HepG2 (cell line): ENCODE measurements around the gene ZNF443. TPM values are rescaled to one million over a fixed set of nuclear protein-coding genes. Genes with fewer than 3 reads are reported as not detected.

Source experiments
- ATAC-seq: fragments of 200-7000 bp; cut with Tn5 transposase; 3 replicates; pipeline ENCODE4 v1.9.1; 2020; ENCODE audit warnings: mild to moderate bottlenecking, moderate library complexity
- BruUV-seq: library from RNA; stranded (reverse); fragments of 400-500 nt; replicated peaks from 2 replicates; lab custom pipeline; 2021; lab: Mats Ljungman, UMichigan
- CTCF ChIA-PET: fragments of 300-600 bp; formaldehyde crosslinking; extraction: SDS; loops from one replicate; lab custom pipeline; 2021; ENCODE audit warnings: low total read pairs, inconsistent platforms, low intra/inter-chr PET ratio; lab: Yijun Ruan, JAX
- POLR2A ChIA-PET: fragments of 350-600 bp; sonication (Branson Sonifier 250); formaldehyde crosslinking; loops from one replicate; lab custom pipeline; 2020; ENCODE audit warnings: antibody characterized with exemption, inconsistent platforms; lab: Yijun Ruan, JAX
- DNase-seq: peaks from one replicate; pipeline ENCODE4 v3.0.0-alpha.2; 2015; ENCODE audit warnings: low spot score
- FAIRE-seq: peaks from 3 replicates; lab custom pipeline; 2011; peaks lifted over from hg19 to GRCh38; lab: Jason Lieb, UNC
- H2AFZ ChIP-seq: one replicate; pipeline ENCODE4 v1.6.1; 2011; ENCODE audit warnings: low read length, inconsistent platforms
- H3K27ac ChIP-seq: fragments of 300-600 bp; 3 replicates; pipeline ENCODE4 v1.8.0; 2011; ENCODE audit warnings: mixed run types, mild to moderate bottlenecking, mixed read lengths, low read length, inconsistent platforms; ENCODE audit not compliant: insufficient read depth; ENCODE audit errors: extremely low read length
- H3K27me3 ChIP-seq, 2 experiments: fragments of 200-600 bp in 1 of 2; 2 replicates in 1 of 2; 3 replicates in 1 of 2; pipeline versions ENCODE4 v1.6.0 to v1.8.0; 2011; ENCODE audit warnings: low read length in 2 of 2, mild to moderate bottlenecking in 2 of 2, moderate library complexity in 2 of 2, inconsistent platforms in 1 of 2; ENCODE audit not compliant: insufficient read depth in 2 of 2, control insufficient read depth in 1 of 2
- H3K36me3 ChIP-seq, 2 experiments: fragments of 200-600 bp in 1 of 2; replicated peaks in 1 of 2; 2 replicates in 1 of 2; 3 replicates in 1 of 2; pipeline versions ENCODE4 v1.5.1 to v1.8.0; 2011; ENCODE audit warnings: low read length in 2 of 2, inconsistent platforms in 1 of 2; ENCODE audit not compliant: insufficient read depth in 2 of 2, control insufficient read depth in 1 of 2
- H3K4me1 ChIP-seq: 2 replicates; pipeline ENCODE4 v1.5.1; 2012; ENCODE audit warnings: low read length, inconsistent platforms; ENCODE audit not compliant: insufficient read depth
- H3K4me2 ChIP-seq: 2 replicates; pipeline ENCODE4 v1.6.0; 2011; ENCODE audit warnings: low read depth, low read length, inconsistent platforms
- H3K4me3 ChIP-seq, 3 experiments: fragments of 200-600 bp in 1 of 3; sonication (generic), shearing (Covaris generic) in 1 of 3; replicated peaks in 1 of 3; 2 replicates each; pipeline ENCODE4 v1.5.1; 2011 to 2016; ENCODE audit warnings: low read length in 3 of 3, inconsistent platforms in 2 of 3, low read depth in 2 of 3, mild to moderate bottlenecking in 2 of 3, control low read depth in 1 of 3, mixed read lengths in 1 of 3; ENCODE audit not compliant: insufficient read depth in 1 of 3
- H3K79me2 ChIP-seq: one replicate; pipeline ENCODE4 v1.6.1; 2011; ENCODE audit warnings: low read length, inconsistent platforms; ENCODE audit not compliant: insufficient read depth
- H3K9ac ChIP-seq: 2 replicates; pipeline ENCODE4 v1.6.0; 2011; ENCODE audit warnings: mild to moderate bottlenecking, low read depth, low read length, inconsistent platforms; ENCODE audit not compliant: insufficient read depth
- H3K9me3 ChIP-seq: 2 replicates; pipeline ENCODE4 v1.5.1; 2012; ENCODE audit warnings: mild to moderate bottlenecking, low read length
- H4K20me1 ChIP-seq: 2 replicates; pipeline ENCODE4 v1.6.0; 2011; ENCODE audit warnings: inconsistent platforms, mild to moderate bottlenecking, low read length, moderate library complexity; ENCODE audit not compliant: insufficient read depth
- ATF7-NPFF ChIP-seq: sonication (generic); formaldehyde crosslinking; IDR thresholded peaks from 2 replicates; pipeline ENCODE4 v1.8.1; 2023; ENCODE audit warnings: mild to moderate bottlenecking, low read depth, missing genetic modification reagents, moderate library complexity
- ESRRA ChIP-seq: sonication (generic); formaldehyde crosslinking; IDR thresholded peaks from 2 replicates; pipeline ENCODE4 v1.5.1; 2020; ENCODE audit warnings: mild to moderate bottlenecking, low read depth, missing genetic modification reagents
- HNRNPH1 ChIP-seq: fragments of 200-400 bp; formaldehyde crosslinking; optimal IDR thresholded peaks from 2 replicates; pipeline ENCODE3; 2017; ENCODE audit warnings: mild to moderate bottlenecking, low read depth, low read length
- KMT2A ChIP-seq: sonication (generic); formaldehyde crosslinking; IDR thresholded peaks from 2 replicates; pipeline ENCODE4 v1.4.0; 2020; ENCODE audit warnings: missing genetic modification reagents
- MED13 ChIP-seq: sonication (generic); formaldehyde crosslinking; IDR thresholded peaks from 2 replicates; pipeline ENCODE4 v1.5.0; 2020; ENCODE audit warnings: missing genetic modification reagents
- NCOA2 ChIP-seq: sonication (generic); formaldehyde crosslinking; IDR thresholded peaks from 2 replicates; pipeline ENCODE4 v1.8.0; 2022; ENCODE audit warnings: inconsistent platforms
- NFATC3 ChIP-seq: sonication (generic); formaldehyde crosslinking; IDR thresholded peaks from 2 replicates; pipeline ENCODE4 v1.5.1; 2020; ENCODE audit warnings: mild to moderate bottlenecking, missing genetic modification reagents
- RCOR2 ChIP-seq: IDR thresholded peaks from 2 replicates; pipeline ENCODE4 v1.6.1; 2016; ENCODE audit warnings: missing biosample characterization, missing genetic modification reagents
- RXRB ChIP-seq: IDR thresholded peaks from 2 replicates; pipeline ENCODE4 v1.6.1; 2016; ENCODE audit warnings: borderline replicate concordance, missing genetic modification reagents, missing compliant biosample characterization
- ZFP36L1 ChIP-seq: sonication (generic); formaldehyde crosslinking; IDR thresholded peaks from 2 replicates; pipeline ENCODE4 v1.8.0; 2022; ENCODE audit warnings: mild to moderate bottlenecking, missing genetic modification reagents, moderate library complexity
- ZKSCAN5 ChIP-seq: sonication (generic); formaldehyde crosslinking; IDR thresholded peaks from 2 replicates; pipeline ENCODE4 v1.5.1; 2020; ENCODE audit warnings: mild to moderate bottlenecking, missing genetic modification reagents
- ZKSCAN8 ChIP-seq: IDR thresholded peaks from 2 replicates; pipeline ENCODE4 v1.6.1; 2016; ENCODE audit warnings: borderline replicate concordance, missing genetic modification reagents, missing compliant biosample characterization
- ZNF678 ChIP-seq: sonication (generic); formaldehyde crosslinking; IDR thresholded peaks from 2 replicates; pipeline ENCODE4 v1.4.0; 2020; ENCODE audit warnings: mild to moderate bottlenecking, missing genetic modification reagents
- WGBS: methylation state at CpG from one replicate; pipeline ENCODE4 v1.1.6; 2017; ENCODE audit warnings: low lambda C conversion rate; 5-methylcytosine and 5-hydroxymethylcytosine counted together
- in situ Hi-C: cut with HindIII; loops from 2 replicates; pipeline ENCODE4 v1.10.0; 2017; ENCODE audit warnings: low pct_unique_long_range_greater_than_20kb; ENCODE audit not compliant: extremely low pct_ligation_motif_present
- intact Hi-C: fragments of 100-400 bp; cut with micrococcal nuclease; formaldehyde crosslinking; loops from one replicate; pipeline ENCODE4 v1.10.0; 2022; ENCODE audit not compliant: unreplicated experiment
- polyA plus RNA-seq, 8 experiments: library from polyadenylated mRNA; depleted of rRNA in 3 of 8; stranded (reverse) in 7 of 8; unstranded in 1 of 8; fragments of >200 nt; fragmentation: Illumina TruSeq in 4 of 8; extraction: Trizol in 4 of 8; gene quantifications; 2 replicates each; pipeline versions ENCODE4 v1.2.1 to v1.2.3, GENCODE V29; 2011 to 2016; ENCODE audit warnings: low read depth in 4 of 8, missing spikeins in 1 of 8, mixed read lengths in 1 of 8; ENCODE audit not compliant: insufficient read depth in 1 of 8
- total RNA-seq, 5 experiments: library from RNA; depleted of rRNA; stranded (reverse); fragments of >200 nt; fragmentation: Illumina TruSeq; extraction: Trizol; gene quantifications; 2 replicates each; pipeline ENCODE4 v1.2.3, GENCODE V29; 2016; ENCODE audit warnings: low read depth in 1 of 5
- TF ChIP-seq, protein P1 (sequence below): sonication (generic); formaldehyde crosslinking; IDR thresholded peaks from 2 replicates; pipeline ENCODE4 v1.4.0; 2020; ENCODE audit warnings: mild to moderate bottlenecking, missing genetic modification reagents
- TF ChIP-seq, protein P2 (sequence below): sonication (generic); formaldehyde crosslinking; IDR thresholded peaks from 2 replicates; pipeline ENCODE4 v1.5.1; 2020; ENCODE audit warnings: mild to moderate bottlenecking, moderate library complexity, missing genetic modification reagents

Gene ZNF443
- total and polyA plus RNA-seq, 2 of the 13 experiments (the other 11 are each of a cell fraction or from before 2014, with no cell fraction given): 3.6 to 19.0 TPM

DNA sequence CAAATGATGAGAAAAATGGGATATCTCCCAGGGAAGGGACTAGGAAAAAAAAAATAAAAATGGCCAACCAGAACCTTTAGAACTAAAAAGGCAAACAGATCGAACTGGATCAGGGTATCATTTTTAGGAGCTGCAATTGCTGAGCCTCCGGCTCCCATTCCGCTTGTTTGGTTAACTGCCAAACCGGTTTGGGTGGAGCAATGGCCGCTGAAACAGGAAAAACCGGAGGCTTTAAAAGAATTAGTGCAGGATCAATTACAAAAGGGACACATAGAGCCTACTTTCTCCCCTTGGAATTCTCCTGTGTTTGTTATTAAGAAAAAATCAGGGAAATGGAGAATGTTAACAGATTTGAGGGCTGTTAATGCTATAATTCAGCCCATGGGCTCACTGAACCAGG, 12.7 kb upstream of the ZNF443 start:
- POLR2A ChIA-PET: no interaction called here
- in situ Hi-C loops: no loop called here
- intact Hi-C loops: no loop called here
- no peak overlapping the region for H3K4me2 ChIP-seq
- no peaks in the 10 kb centered on the region for H3K4me1 ChIP-seq
- ATAC-seq: no peak
- TF ChIP-seq NCOA2 (CRISPR knock-in tag) (no peak), KMT2A (no peak), RCOR2 (CRISPR knock-in tag) (no peak), ZFP36L1 (CRISPR knock-in tag) (no peak), RXRB (no peak)
- TF ChIP-seq, all 625 proteins: peak for 0
- no peaks in the 10 kb centered on the region for H3K79me2 ChIP-seq
- no peaks in the 10 kb centered on the region for H3K9me3 ChIP-seq
- CTCF ChIA-PET: no interaction called here
- H3K27me3 ChIP-seq: no peaks in the 10 kb centered on the region
- no peak for DNase-seq
- 71% methylated on average over 6 of the region's 6 CpGs for WGBS
- BruUV-seq: no TSS peak
- no peak overlapping the region for H3K27ac ChIP-seq
- H3K9ac ChIP-seq: no peak overlapping the region
- no peak for FAIRE-seq
- H3K4me3 ChIP-seq: no peak overlapping the region
- no peaks in the 10 kb centered on the region for H4K20me1 ChIP-seq
- H3K36me3 ChIP-seq: no peaks in the 10 kb centered on the region
- no peak overlapping the region for H2AFZ ChIP-seq

DNA sequence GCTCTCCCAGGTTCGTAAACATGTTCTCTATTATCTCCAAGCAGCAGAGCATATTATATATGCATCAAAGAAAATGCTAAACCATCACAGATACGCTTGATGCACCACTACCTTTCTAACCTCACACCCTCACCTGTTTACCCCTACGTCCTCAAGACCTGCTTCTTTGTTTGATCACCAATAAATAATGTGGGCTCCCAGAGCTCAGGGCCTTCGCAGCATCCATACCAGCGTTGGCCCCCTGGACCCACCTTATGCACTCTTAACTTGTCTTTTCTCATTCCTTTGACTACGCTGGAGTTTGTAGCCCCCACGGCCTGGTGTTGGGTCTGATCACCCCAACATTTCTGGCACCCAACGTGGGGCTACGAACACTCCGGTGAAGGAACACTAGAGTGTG, 10.0 kb upstream of the ZNF443 start:
- ChIA-PET CTCF (no interaction called here), POLR2A (no interaction called here)
- Histone ChIP-seq H3K27me3 (no peaks in the 10 kb centered on the region), H3K4me2 (no peak overlapping the region), H3K4me3 (no peak overlapping the region), H3K4me1 (no peaks in the 10 kb centered on the region), H3K79me2 (no peaks in the 10 kb centered on the region), H4K20me1 (no peaks in the 10 kb centered on the region), H3K9ac (no peak overlapping the region), H3K36me3 (no peaks in the 10 kb centered on the region)
- DNase-seq (no peak), ATAC-seq (no peak)
- in situ Hi-C loops: no loop called here
- 76% methylated on average over 10 of the region's 10 CpGs for whole genome bisulfite sequencing
- TF ChIP-seq ZKSCAN8 (CRISPR knock-in tag) (no peak), MED13 (no peak), ESRRA (no peak), ATF7-NPFF (CRISPR knock-in tag) (no peak), ZKSCAN5 (CRISPR knock-in tag) (no peak), NFATC3 (CRISPR knock-in tag) (no peak), ZNF678 (CRISPR knock-in tag) (no peak), HNRNPH1 (no peak)
- TF ChIP-seq, protein P1, sequence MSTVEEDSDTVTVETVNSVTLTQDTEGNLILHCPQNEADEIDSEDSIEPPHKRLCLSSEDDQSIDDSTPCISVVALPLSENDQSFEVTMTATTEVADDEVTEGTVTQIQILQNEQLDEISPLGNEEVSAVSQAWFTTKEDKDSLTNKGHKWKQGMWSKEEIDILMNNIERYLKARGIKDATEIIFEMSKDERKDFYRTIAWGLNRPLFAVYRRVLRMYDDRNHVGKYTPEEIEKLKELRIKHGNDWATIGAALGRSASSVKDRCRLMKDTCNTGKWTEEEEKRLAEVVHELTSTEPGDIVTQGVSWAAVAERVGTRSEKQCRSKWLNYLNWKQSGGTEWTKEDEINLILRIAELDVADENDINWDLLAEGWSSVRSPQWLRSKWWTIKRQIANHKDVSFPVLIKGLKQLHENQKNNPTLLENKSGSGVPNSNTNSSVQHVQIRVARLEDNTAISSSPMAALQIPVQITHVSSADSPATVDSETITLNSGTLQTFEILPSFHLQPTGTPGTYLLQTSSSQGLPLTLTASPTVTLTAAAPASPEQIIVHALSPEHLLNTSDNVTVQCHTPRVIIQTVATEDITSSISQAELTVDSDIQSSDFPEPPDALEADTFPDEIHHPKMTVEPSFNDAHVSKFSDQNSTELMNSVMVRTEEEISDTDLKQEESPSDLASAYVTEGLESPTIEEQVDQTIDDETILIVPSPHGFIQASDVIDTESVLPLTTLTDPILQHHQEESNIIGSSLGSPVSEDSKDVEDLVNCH (CRISPR knock-in tag): no peak
- TF ChIP-seq, protein P2, sequence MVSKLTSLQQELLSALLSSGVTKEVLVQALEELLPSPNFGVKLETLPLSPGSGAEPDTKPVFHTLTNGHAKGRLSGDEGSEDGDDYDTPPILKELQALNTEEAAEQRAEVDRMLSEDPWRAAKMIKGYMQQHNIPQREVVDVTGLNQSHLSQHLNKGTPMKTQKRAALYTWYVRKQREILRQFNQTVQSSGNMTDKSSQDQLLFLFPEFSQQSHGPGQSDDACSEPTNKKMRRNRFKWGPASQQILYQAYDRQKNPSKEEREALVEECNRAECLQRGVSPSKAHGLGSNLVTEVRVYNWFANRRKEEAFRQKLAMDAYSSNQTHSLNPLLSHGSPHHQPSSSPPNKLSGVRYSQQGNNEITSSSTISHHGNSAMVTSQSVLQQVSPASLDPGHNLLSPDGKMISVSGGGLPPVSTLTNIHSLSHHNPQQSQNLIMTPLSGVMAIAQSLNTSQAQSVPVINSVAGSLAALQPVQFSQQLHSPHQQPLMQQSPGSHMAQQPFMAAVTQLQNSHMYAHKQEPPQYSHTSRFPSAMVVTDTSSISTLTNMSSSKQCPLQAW: no peak
- TF ChIP-seq, all 625 proteins: peak for 0
- BruUV-seq: no TSS peak
- Histone ChIP-seq H3K9me3 (no peaks in the 10 kb centered on the region), H3K27ac (no peak overlapping the region), H2AFZ (no peak overlapping the region)
- intact Hi-C loops: no loop called here
- no peak for FAIRE-seq
